ENCODE results near the gene ZNF587B.
"Not testable (repeated sequence)": the region's sequence is repeated elsewhere in the genome, so short reads cannot be mapped to it uniquely, and the experiment has no call there.

- TF ChIP-seq, protein P1, sequence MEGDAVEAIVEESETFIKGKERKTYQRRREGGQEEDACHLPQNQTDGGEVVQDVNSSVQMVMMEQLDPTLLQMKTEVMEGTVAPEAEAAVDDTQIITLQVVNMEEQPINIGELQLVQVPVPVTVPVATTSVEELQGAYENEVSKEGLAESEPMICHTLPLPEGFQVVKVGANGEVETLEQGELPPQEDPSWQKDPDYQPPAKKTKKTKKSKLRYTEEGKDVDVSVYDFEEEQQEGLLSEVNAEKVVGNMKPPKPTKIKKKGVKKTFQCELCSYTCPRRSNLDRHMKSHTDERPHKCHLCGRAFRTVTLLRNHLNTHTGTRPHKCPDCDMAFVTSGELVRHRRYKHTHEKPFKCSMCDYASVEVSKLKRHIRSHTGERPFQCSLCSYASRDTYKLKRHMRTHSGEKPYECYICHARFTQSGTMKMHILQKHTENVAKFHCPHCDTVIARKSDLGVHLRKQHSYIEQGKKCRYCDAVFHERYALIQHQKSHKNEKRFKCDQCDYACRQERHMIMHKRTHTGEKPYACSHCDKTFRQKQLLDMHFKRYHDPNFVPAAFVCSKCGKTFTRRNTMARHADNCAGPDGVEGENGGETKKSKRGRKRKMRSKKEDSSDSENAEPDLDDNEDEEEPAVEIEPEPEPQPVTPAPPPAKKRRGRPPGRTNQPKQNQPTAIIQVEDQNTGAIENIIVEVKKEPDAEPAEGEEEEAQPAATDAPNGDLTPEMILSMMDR (IDR thresholded peaks at IDR 0.05): not testable (repeated sequence)
- not testable (repeated sequence) for TF ChIP-seq ZFX (IDR thresholded peaks at IDR 0.05; ENCODE audit: borderline replicate concordance)
Measured at GRCh38 chr19:57869655-57870054, 39.6 kb downstream of the ZNF587B start.

Data from 22Rv1 (cell line).